BLaER1 treated with 17β-estradiol and CSF1 and Interleukin-3, amounts not matched to agents 10 nM and 100 nM (cell line): ENCODE results near the gene IL19.
A peak's percentile ranks its signal among the peaks of the same experiment; 100 is the strongest.

ENCODE experiments used
- H3K27ac ChIP-seq, 11 experiments: shearing (Covaris generic); formaldehyde crosslinking; 2 replicates each; pipeline ENCODE4 v1.8.1; 2022
- H3K27me3 ChIP-seq, 11 experiments: shearing (Covaris generic); formaldehyde crosslinking; 2 replicates each; pipeline ENCODE4 v1.8.1; 2022
- H3K36me3 ChIP-seq, 11 experiments: shearing (Covaris generic); formaldehyde crosslinking; 2 replicates each; pipeline ENCODE4 v1.8.1; 2022
- H3K4me1 ChIP-seq, 10 experiments: shearing (Covaris generic); formaldehyde crosslinking; 2 replicates each; pipeline ENCODE4 v1.8.1; 2022
- H3K4me2 ChIP-seq, 11 experiments: shearing (Covaris generic); formaldehyde crosslinking; 2 replicates each; pipeline ENCODE4 v1.8.1; 2022
- H3K4me3 ChIP-seq, 10 experiments: shearing (Covaris generic); formaldehyde crosslinking; 2 replicates each; pipeline ENCODE4 v1.8.1; 2022
- H3K9ac ChIP-seq, 11 experiments: shearing (Covaris generic); formaldehyde crosslinking; 2 replicates each; pipeline ENCODE4 v1.8.1; 2022
- H3K9me3 ChIP-seq, 11 experiments: shearing (Covaris generic); formaldehyde crosslinking; replicated peaks in 1 of 11; 2 replicates each; pipeline ENCODE4 v1.8.1; 2022
- H4K20me1 ChIP-seq, 11 experiments: shearing (Covaris generic); formaldehyde crosslinking; 2 replicates each; pipeline ENCODE4 v1.8.1; 2022
- Cebpa-rat ChIP-seq, 11 experiments: shearing (Covaris generic); IDR thresholded peaks; 2 replicates each; pipeline ENCODE4 v1.8.1; 2022

IL19 gene

DNA sequence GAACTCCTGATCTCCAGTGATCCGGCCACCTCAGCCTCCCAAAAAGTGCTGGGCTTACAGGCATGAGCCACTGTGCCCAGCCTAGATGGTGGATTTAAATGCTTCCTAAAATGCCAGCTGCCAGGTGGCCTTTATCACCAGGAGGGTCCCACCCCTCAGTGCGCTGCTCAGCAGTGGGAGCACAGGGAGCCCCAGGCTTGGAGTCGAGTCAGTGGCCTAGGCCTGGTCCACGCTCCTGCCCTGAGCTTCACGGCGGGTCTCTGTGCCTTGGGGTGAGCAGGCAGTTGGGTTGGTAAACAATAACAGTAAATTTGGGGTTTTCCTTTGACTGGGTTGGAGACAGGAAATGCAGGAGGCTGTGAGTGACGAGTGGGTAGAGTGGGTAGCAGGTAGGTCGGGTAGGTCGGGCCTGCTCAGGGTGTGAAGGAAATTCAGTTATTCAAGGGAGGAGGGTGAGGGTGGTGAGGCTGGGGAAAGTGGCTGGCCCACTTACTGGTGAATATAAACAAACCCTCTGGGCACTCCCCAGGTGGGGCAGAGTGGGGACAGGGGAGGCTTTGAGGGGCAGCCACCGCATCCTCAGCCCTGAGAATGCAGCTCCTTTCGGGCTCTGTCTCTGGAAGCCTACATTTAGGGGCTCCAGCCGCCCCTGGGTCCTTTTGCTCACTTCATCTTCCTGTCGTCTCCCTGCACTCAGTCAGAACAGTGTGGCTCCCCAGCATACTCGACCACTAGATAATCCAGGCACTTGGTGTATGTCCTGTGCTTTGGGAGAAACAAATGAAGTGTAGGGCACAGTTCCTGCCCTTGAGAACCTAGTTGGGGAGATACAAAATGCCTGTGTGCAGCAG is 33.5 kb upstream of the IL19 start:
- Histone ChIP-seq H3K27ac (peak overlapping the region in 8 of 11 experiments; percentile 7 to 35 (median 14); a peak in 9 of 22 replicates), H3K4me2 (peak overlapping the region; percentile 3 to 84 (median 19); a peak in 13 of 22 replicates), H3K9me3 (no peaks in the 10 kb centered on the region), H3K27me3 (no peaks in the 10 kb centered on the region), H3K4me1 (peaks cover 62 to 99% (median 74%) of the 10 kb centered on the region in 10 experiments), H3K36me3 (peaks cover 15 to 92% (median 65%) of the 10 kb centered on the region in 11 experiments), H3K4me3 (no peak overlapping the region), H3K9ac (peak overlapping the region in 4 of 11 experiments; percentile 7 to 40 (median 26); a peak in 6 of 22 replicates), H4K20me1 (peaks cover 0 to 60% (median 36%) of the 10 kb centered on the region in 11 experiments; a peak in 20 of 22 replicates)
- no peak for TF ChIP-seq Cebpa-rat (IDR thresholded peaks at IDR 0.05)

GRCh38 chr1:206737729-206738201 is 32.8 kb upstream of the IL19 start:
- TF ChIP-seq Cebpa-rat (IDR thresholded peaks at IDR 0.05): no peak
- H3K4me1 ChIP-seq: peaks cover 62 to 99% (median 67%) of the 10 kb centered on the region in 10 experiments
- H3K36me3 ChIP-seq: peaks cover 8 to 86% (median 58%) of the 10 kb centered on the region in 11 experiments
- peaks cover 0 to 53% (median 29%) of the 10 kb centered on the region in 11 experiments; a peak in 19 of 22 replicates for H4K20me1 ChIP-seq
- no peak overlapping the region for H3K4me3 ChIP-seq
- H3K9ac ChIP-seq: peak overlapping the region in 3 of 11 experiments; percentile 11 to 40 (median 29); a peak in 2 of 22 replicates
- no peaks in the 10 kb centered on the region for H3K9me3 ChIP-seq
- H3K27ac ChIP-seq: peak overlapping the region in 7 of 11 experiments; percentile 7 to 35 (median 13); a peak in 5 of 22 replicates
- H3K27me3 ChIP-seq: no peaks in the 10 kb centered on the region
- peak overlapping the region in 7 of 11 experiments; percentile 6 to 84 (median 33); a peak in 10 of 22 replicates for H3K4me2 ChIP-seq

GRCh38 chr1:206738370-206739366 is 31.9 kb upstream of the IL19 start:
- no peaks in the 10 kb centered on the region for H3K27me3 ChIP-seq
- no peak overlapping the region for H3K4me3 ChIP-seq
- TF ChIP-seq Cebpa-rat (IDR thresholded peaks at IDR 0.05): no peak
- peaks cover 0 to 47% (median 27%) of the 10 kb centered on the region in 11 experiments; a peak in 19 of 22 replicates for H4K20me1 ChIP-seq
- H3K27ac ChIP-seq: peak overlapping the region in 1 of 11 experiments; percentile 69; a peak in 2 of 22 replicates
- no peak overlapping the region; a peak in 1 of 22 replicates for H3K9ac ChIP-seq
- H3K36me3 ChIP-seq: peaks cover 3 to 78% (median 50%) of the 10 kb centered on the region in 11 experiments; a peak in 20 of 22 replicates
- peaks cover 60 to 98% (median 63%) of the 10 kb centered on the region in 10 experiments for H3K4me1 ChIP-seq
- peak overlapping the region in 7 of 11 experiments; percentile 1 to 84 (median 25); a peak in 10 of 22 replicates for H3K4me2 ChIP-seq
- H3K9me3 ChIP-seq: no peaks in the 10 kb centered on the region

- no peak overlapping the region for H3K4me3 ChIP-seq
- H3K27me3 ChIP-seq: no peaks in the 10 kb centered on the region
- peak overlapping the region in 7 of 11 experiments; percentile 1 to 84 (median 25); a peak in 8 of 22 replicates for H3K4me2 ChIP-seq
- H3K9ac ChIP-seq: peak overlapping the region in 3 of 11 experiments; percentile 2 to 45 (median 32); a peak in 3 of 22 replicates
- peaks cover 0 to 70% (median 41%) of the 10 kb centered on the region in 11 experiments; a peak in 18 of 22 replicates for H3K36me3 ChIP-seq
- H4K20me1 ChIP-seq: peaks cover 0 to 38% (median 19%) of the 10 kb centered on the region in 11 experiments; a peak in 14 of 22 replicates
- peaks cover 51 to 95% (median 54%) of the 10 kb centered on the region in 10 experiments for H3K4me1 ChIP-seq
- TF ChIP-seq Cebpa-rat (IDR thresholded peaks at IDR 0.05): no peak
- peak overlapping the region in 4 of 11 experiments; percentile 43 to 69 (median 56); a peak in 6 of 22 replicates for H3K27ac ChIP-seq
- H3K9me3 ChIP-seq: no peaks in the 10 kb centered on the region
Observed at GRCh38 chr1:206739411-206740076, 31.0 kb upstream of the IL19 start.

DNA sequence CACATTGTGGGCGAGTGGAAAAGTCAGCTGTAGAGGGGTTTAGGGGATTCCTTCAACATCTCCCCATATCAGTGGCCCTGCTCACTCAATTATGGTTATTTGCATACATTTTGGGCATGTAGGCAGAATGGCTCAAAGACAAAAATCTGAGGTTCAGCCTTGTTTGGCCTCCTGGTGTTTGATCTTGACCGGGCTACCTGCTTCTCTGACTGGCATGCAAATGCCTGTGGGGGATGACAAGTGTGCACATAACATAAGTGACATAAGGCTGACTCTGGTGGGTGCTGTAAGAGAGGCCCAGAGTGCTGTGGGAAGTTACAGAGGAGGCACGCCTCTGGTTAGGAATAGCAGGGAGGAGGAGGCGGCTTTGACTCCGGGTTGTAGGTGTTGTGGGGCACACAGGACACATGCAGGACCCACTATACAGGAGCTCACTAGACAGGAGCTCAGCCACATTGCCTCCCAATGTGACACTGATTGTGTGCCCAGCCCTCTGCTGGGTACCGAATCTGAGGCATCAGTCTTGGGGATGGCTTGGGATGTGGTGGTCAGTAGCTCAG is 29.4 kb upstream of the IL19 start:
- peaks cover 0 to 53% (median 24%) of the 10 kb centered on the region in 11 experiments; a peak in 14 of 22 replicates for H3K36me3 ChIP-seq
- H3K4me1 ChIP-seq: peaks cover 34 to 92% (median 37%) of the 10 kb centered on the region in 10 experiments
- H3K27ac ChIP-seq: no peak overlapping the region
- peak overlapping the region in 3 of 11 experiments; percentile 8 to 84 (median 54); a peak in 5 of 22 replicates for H3K4me2 ChIP-seq
- H3K27me3 ChIP-seq: no peaks in the 10 kb centered on the region
- peaks cover 0 to 24% (median 10%) of the 10 kb centered on the region in 11 experiments; a peak in 8 of 22 replicates for H4K20me1 ChIP-seq
- no peak overlapping the region for H3K9ac ChIP-seq
- no peaks in the 10 kb centered on the region for H3K9me3 ChIP-seq
- no peak overlapping the region for H3K4me3 ChIP-seq
- no peak for TF ChIP-seq Cebpa-rat (IDR thresholded peaks at IDR 0.05)

- H4K20me1 ChIP-seq: peaks cover 0 to 14% (median 0%) of the 10 kb centered on the region in 11 experiments; a peak in 4 of 22 replicates
- H3K9ac ChIP-seq: no peak overlapping the region
- H3K4me3 ChIP-seq: no peak overlapping the region
- 0 out of 22 replicates have a peak overlapping the region, but pooled peaks of 1 of the 11 experiments have one; percentile 0 for H3K4me2 ChIP-seq
- H3K27me3 ChIP-seq: no peaks in the 10 kb centered on the region
- no peak for TF ChIP-seq Cebpa-rat (IDR thresholded peaks at IDR 0.05)
- no peak overlapping the region for H3K27ac ChIP-seq
- H3K36me3 ChIP-seq: peaks cover 0 to 36% (median 8%) of the 10 kb centered on the region in 11 experiments; a peak in 12 of 22 replicates
- no peaks in the 10 kb centered on the region for H3K9me3 ChIP-seq
- peaks cover 18 to 86% (median 21%) of the 10 kb centered on the region in 10 experiments for H3K4me1 ChIP-seq
Observed at GRCh38 chr1:206742719-206743383, 27.7 kb upstream of the IL19 start.

- Histone ChIP-seq H3K27me3 (no peaks in the 10 kb centered on the region), H4K20me1 (peaks cover 0 to 6% (median 0%) of the 10 kb centered on the region in 11 experiments; a peak in 1 of 22 replicates), H3K9me3 (no peaks in the 10 kb centered on the region), H3K27ac (no peak overlapping the region), H3K9ac (no peak overlapping the region), H3K4me3 (no peak overlapping the region), H3K4me2 (peak overlapping the region in 3 of 11 experiments; percentile 24 to 69 (median 46); a peak in 6 of 22 replicates), H3K36me3 (peaks cover 0 to 18% (median 0%) of the 10 kb centered on the region in 11 experiments; a peak in 6 of 22 replicates), H3K4me1 (peaks cover 0 to 86% (median 6%) of the 10 kb centered on the region in 10 experiments; a peak in 13 of 20 replicates)
- no peak for TF ChIP-seq Cebpa-rat (IDR thresholded peaks at IDR 0.05)
Observed at GRCh38 chr1:206744683-206745082, 25.9 kb upstream of the IL19 start.
